Measurements from ENCODE around the gene AMBRA1. TPM values are rescaled to one million over a fixed set of nuclear protein-coding genes. Genes with fewer than 3 reads are reported as not detected.

The AMBRA1 gene
- total and polyA plus RNA-seq, 2 of the 8 experiments (the other 6 are each of a cell fraction or from before 2014, with no cell fraction given) = 14.2 to 37.4 TPM

GRCh38 chr11:46360878-46361277 is 232.9 kb downstream of the AMBRA1 start:
- H3K27ac ChIP-seq (ENCODE audit: low read depth, low read length) = no peak overlapping the region
- H2BK15ac ChIP-seq (ENCODE audit: low read length) = no peak overlapping the region
- H2BK12ac ChIP-seq (ENCODE audit: low read depth, low read length) = no peak overlapping the region
- no peaks in the 10 kb centered on the region for H3K23me2 ChIP-seq (ENCODE audit: low read depth, low read length)
- no peak overlapping the region for H4K5ac ChIP-seq (ENCODE audit: insufficient read length, low read depth, low read length)
- no peak overlapping the region for H2AK5ac ChIP-seq (ENCODE audit: low read depth, low read length)
- peaks cover 0 to 77% of the 10 kb centered on the region in 2 experiments; a peak in 2 of 4 replicates for H3K79me2 ChIP-seq (ENCODE audit: control insufficient read depth in 1 of 2, insufficient read depth in 2 of 2, low read length in 2 of 2)
- H3K4me2 ChIP-seq (ENCODE audit: insufficient read depth in 1 of 2, low read depth in 2 of 2, low read length in 2 of 2) = no peak overlapping the region
- H3K4me1 ChIP-seq (replicated peaks in 1 of 4; ENCODE audit: control insufficient read depth in 3 of 4, insufficient read depth in 4 of 4, low read length in 3 of 4) = peaks cover 0 to 21% (median 14%) of the 10 kb centered on the region in 4 experiments; a peak in 6 of 7 replicates
- TF ChIP-seq GABPA (IDR thresholded peaks at IDR 0.05; ENCODE audit: borderline replicate concordance, insufficient read depth, low read length) (no peak), YY1 (IDR thresholded peaks at IDR 0.05; ENCODE audit: low read depth, low read length) (no peak), EZH2 (IDR thresholded peaks at IDR 0.05; ENCODE audit: low read depth, low read length, severe bottlenecking) (no peak), CEBPB (IDR thresholded peaks at IDR 0.05; ENCODE audit: low read depth, low read length) (no peak), JUND (IDR thresholded peaks at IDR 0.05; ENCODE audit: low read length) (no peak), TAF1 (IDR thresholded peaks at IDR 0.05; ENCODE audit: low read depth, low read length) (no peak), CREB1 (IDR thresholded peaks at IDR 0.05) (no peak), KDM5A (IDR thresholded peaks at IDR 0.05; ENCODE audit: low read length) (no peak), NANOG (IDR thresholded peaks at IDR 0.05; ENCODE audit: insufficient read depth, low read depth, low read length, poor library complexity, severe bottlenecking) (no peak)
- TF ChIP-seq, protein P1, sequence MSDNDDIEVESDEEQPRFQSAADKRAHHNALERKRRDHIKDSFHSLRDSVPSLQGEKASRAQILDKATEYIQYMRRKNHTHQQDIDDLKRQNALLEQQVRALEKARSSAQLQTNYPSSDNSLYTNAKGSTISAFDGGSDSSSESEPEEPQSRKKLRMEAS (IDR thresholded peaks at IDR 0.05) = no peak
- H3K18ac ChIP-seq (ENCODE audit: extremely low read depth, low read length) = no peak overlapping the region
- ChIA-PET CTCF (ENCODE audit: partially characterized antibody) (interaction anchor here (0.6 to 44.5 kb wide), 9 partner anchors 1 to 289 kb away, joined by 3 to 1004 read pairs (median 5); partner anchors contain the start of genes DGKZ and MDK), POLR2A (ENCODE audit: partially characterized antibody) (interaction anchor here (0.6 to 7.8 kb wide), 7 partner anchors 10 to 66 kb away, joined by 3 to 69 read pairs (median 4); partner anchors contain the start of genes DGKZ and MDK)
- no peak overlapping the region for H2BK120ac ChIP-seq (replicated peaks; ENCODE audit: low read depth, low read length)
- H2BK20ac ChIP-seq (ENCODE audit: low read length) = no peak overlapping the region
- no peak for FAIRE-seq
- peaks cover 9 to 37% of the 10 kb centered on the region in 2 experiments for H4K20me1 ChIP-seq (replicated peaks in 1 of 2; ENCODE audit: control insufficient read depth in 1 of 2, insufficient read depth in 2 of 2, low read length in 2 of 2)
- no peak overlapping the region for H4K91ac ChIP-seq (replicated peaks; ENCODE audit: insufficient read length, low read length)
- peaks cover 29% of the 10 kb centered on the region for H3K79me1 ChIP-seq (ENCODE audit: low read depth, low read length)
- no peaks in the 10 kb centered on the region for H3K27me3 ChIP-seq (replicated peaks in 1 of 4; ENCODE audit: control insufficient read depth in 3 of 4, extremely low read depth in 1 of 4, insufficient read depth in 3 of 4, low read length in 3 of 4)
- 95% methylated on average over 7 of the region's 7 CpGs; no CpG with 5 or more reads in 1 of the 2 experiments for WGBS, 2 experiments (ENCODE audit: extremely low coverage in 1 of 2, insufficient coverage in 1 of 2, insufficient read length in 1 of 2, insufficient replicate concordance in 2 of 2, low coverage in 1 of 2, low lambda C conversion rate in 2 of 2, missing lambda C conversion rate in 1 of 2)
- H4K8ac ChIP-seq (ENCODE audit: extremely low read depth, insufficient read depth, low read length) = peak overlapping the region; percentile 9; the same call in 1 of the 2 replicates
- no peak overlapping the region for H2AFZ ChIP-seq (ENCODE audit: low read length)
- DNase-seq (ENCODE audit: low read depth in 1 of 2, low spot score in 2 of 2) = no peak
- H3K14ac ChIP-seq (ENCODE audit: insufficient read length) = no peak overlapping the region
- no peak overlapping the region for H3K23ac ChIP-seq (ENCODE audit: insufficient read length)
- H3K4me3 ChIP-seq (ENCODE audit: extremely low read depth in 1 of 4, insufficient read depth in 2 of 4, low read depth in 3 of 4, low read length in 4 of 4) = no peak overlapping the region
- H2BK5ac ChIP-seq (ENCODE audit: low read depth, low read length) = peak overlapping the region; percentile 35; the same call in 1 of the 2 replicates
- H3K36me3 ChIP-seq (ENCODE audit: control insufficient read depth in 2 of 4, insufficient read depth in 4 of 4, low read length in 3 of 4) = no peaks in the 10 kb centered on the region
- no peak overlapping the region for H3K9ac ChIP-seq (replicated peaks in 1 of 4; ENCODE audit: extremely low read depth in 1 of 4, low read depth in 3 of 4, low read length in 3 of 4)
- H3K4ac ChIP-seq (replicated peaks; ENCODE audit: insufficient read length, low read depth, low read length) = no peak overlapping the region
- no peaks in the 10 kb centered on the region for H3K9me3 ChIP-seq (ENCODE audit: insufficient read depth in 2 of 2, low read depth in 1 of 2, low read length in 1 of 2)
- no peak overlapping the region for H3K56ac ChIP-seq (replicated peaks; ENCODE audit: insufficient read length, low read depth, low read length)

Data from H1 (cell line).